ENCODE results near the gene SLC48A1. TPM values are rescaled to one million over a fixed set of nuclear protein-coding genes. Genes with fewer than 3 reads are reported as not detected.

The SLC48A1 gene
- total RNA-seq, 1 experiment from 2014 or later = 37.5 TPM

DNA sequence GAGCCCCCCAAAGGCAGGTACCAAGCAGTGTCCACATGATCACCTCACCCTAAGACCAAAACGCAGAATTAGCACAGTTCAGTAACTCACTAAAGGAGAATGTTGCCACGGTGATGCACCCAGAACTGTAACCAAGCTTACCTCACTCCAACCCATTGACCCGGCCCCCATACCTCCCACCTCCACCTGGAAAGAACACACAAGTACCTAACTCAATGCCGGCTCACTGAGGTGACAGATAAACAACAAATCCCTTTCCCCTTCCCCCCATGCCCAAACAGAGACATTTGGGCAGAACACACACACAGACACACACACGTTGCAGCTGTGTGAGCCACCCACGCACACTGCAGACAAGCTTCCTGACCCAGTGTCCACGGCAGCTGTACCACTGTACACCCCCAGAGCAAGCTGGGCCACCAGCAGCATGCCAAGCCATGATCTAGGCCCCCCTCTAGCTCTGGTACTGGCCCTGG, 15.6 kb upstream of the SLC48A1 start:
- Mint-ChIP-seq H3K9me3 (ENCODE audit: unreplicated experiment) (no peaks in the 10 kb centered on the region), H3K27ac (ENCODE audit: unreplicated experiment) (no peak overlapping the region), H3K27me3 (ENCODE audit: insufficient read depth, unreplicated experiment) (no peaks in the 10 kb centered on the region), H3K4me1 (ENCODE audit: low read depth, unreplicated experiment) (peaks cover 19% of the 10 kb centered on the region), H3K36me3 (ENCODE audit: insufficient read depth, unreplicated experiment) (no peaks in the 10 kb centered on the region), H3K4me3 (ENCODE audit: unreplicated experiment) (no peak overlapping the region)
- CTCF ChIA-PET = interaction anchor here (0.7 to 3.9 kb wide), 6 partner anchors 10 to 206 kb away, joined by 3 to 55 read pairs (median 6); partner anchors contain the start of gene TMEM106C
- BruUV-seq (replicated peaks) = no TSS peak
- no peak for TF ChIP-seq CTCF (IDR thresholded peaks at IDR 0.05; ENCODE audit: insufficient read depth in 1 of 2, low read depth in 1 of 2, low read length in 1 of 2, severe bottlenecking in 1 of 2, unreplicated experiment in 1 of 2)
- Histone ChIP-seq H3K9me3 (no peaks in the 10 kb centered on the region), H3K36me3 (ENCODE audit: control insufficient read depth, insufficient read depth, low read length) (no peaks in the 10 kb centered on the region), H3K4me1 (peaks cover 27% of the 10 kb centered on the region), H3K4me3 (ENCODE audit: low read depth, low read length) (no peak overlapping the region), H3K27me3 (replicated peaks; ENCODE audit: control insufficient read depth, insufficient read depth, low read length) (no peaks in the 10 kb centered on the region)
- POLR2A ChIA-PET = interaction anchor here (1.2 kb wide), 1 partner anchor 13 kb away, joined by 3 read pairs; no protein-coding TSS in a partner anchor
- no peak for DNase-seq
- intact Hi-C loops (cut with micrococcal nuclease; ENCODE audit: unreplicated experiment) = no loop called here

DNA sequence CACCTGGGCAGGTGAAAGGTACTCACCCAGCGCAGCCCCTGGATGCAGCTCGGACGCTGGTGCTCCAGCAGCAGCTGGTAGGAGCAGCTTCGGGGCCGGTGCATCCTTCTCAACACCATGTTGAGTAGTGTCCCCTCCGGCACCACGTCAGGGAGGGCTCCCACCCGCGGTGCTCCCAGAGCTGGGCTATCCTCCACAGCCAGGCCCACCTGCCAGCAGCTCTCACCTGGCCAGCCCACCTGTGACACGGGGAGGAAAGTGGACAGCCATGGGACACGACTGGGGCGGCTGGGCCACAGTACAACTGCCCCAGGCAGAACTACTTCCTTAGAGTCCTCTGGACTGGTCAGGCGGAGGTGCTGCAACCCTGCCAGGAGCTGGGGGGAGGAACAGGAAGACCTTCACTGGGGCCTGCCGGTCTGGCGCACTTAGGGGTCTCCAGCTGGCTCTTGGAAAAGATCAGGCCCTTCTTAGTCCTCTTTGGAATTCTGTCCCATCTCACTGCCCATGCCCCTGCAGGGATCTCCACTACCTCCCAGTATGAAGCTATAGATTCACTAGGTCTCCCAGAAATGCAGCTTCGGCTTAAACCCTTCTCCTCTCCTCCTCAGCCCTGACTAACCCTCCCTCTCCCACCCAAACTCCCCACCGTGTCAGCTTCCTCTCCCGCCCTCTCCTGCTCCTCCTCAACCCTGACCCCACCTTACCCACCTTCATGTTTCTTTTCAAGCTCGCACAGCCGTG, 15.0 kb upstream of the SLC48A1 start:
- Mint-ChIP-seq H3K36me3 (ENCODE audit: insufficient read depth, unreplicated experiment) (no peaks in the 10 kb centered on the region), H3K9me3 (ENCODE audit: unreplicated experiment) (no peaks in the 10 kb centered on the region), H3K27ac (ENCODE audit: unreplicated experiment) (no peak overlapping the region), H3K4me3 (ENCODE audit: unreplicated experiment) (peak overlapping the region; percentile 80), H3K4me1 (ENCODE audit: low read depth, unreplicated experiment) (peaks cover 19% of the 10 kb centered on the region), H3K27me3 (ENCODE audit: insufficient read depth, unreplicated experiment) (no peaks in the 10 kb centered on the region)
- CTCF ChIA-PET = interaction anchor here (0.5 to 3.9 kb wide), 11 partner anchors 10 to 1199 kb away, joined by 3 to 55 read pairs (median 5); partner anchors contain the start of gene TMEM106C
- Histone ChIP-seq H3K4me1 (peaks cover 27% of the 10 kb centered on the region), H3K27me3 (replicated peaks; ENCODE audit: control insufficient read depth, insufficient read depth, low read length) (no peaks in the 10 kb centered on the region), H3K36me3 (ENCODE audit: control insufficient read depth, insufficient read depth, low read length) (no peaks in the 10 kb centered on the region), H3K4me3 (ENCODE audit: low read depth, low read length) (no peak overlapping the region), H3K9me3 (no peaks in the 10 kb centered on the region)
- BruUV-seq (replicated peaks) = no TSS peak
- intact Hi-C loops (cut with micrococcal nuclease; ENCODE audit: unreplicated experiment) = loop anchor here (2.0 kb wide), 1 partner anchor 15 kb away; the partner anchor contains the start of gene SLC48A1
- no peak for TF ChIP-seq CTCF (IDR thresholded peaks at IDR 0.05; ENCODE audit: insufficient read depth in 1 of 2, low read depth in 1 of 2, low read length in 1 of 2, severe bottlenecking in 1 of 2, unreplicated experiment in 1 of 2)
- POLR2A ChIA-PET = interaction anchor here (0.8 to 1.2 kb wide), 2 partner anchors 10 to 14 kb away, joined by 3 read pairs; no protein-coding TSS in a partner anchor
- no peak for DNase-seq

- BruUV-seq (replicated peaks) = no TSS peak
- Mint-ChIP-seq H3K9me3 (ENCODE audit: unreplicated experiment) (no peaks in the 10 kb centered on the region), H3K4me3 (ENCODE audit: unreplicated experiment) (peak overlapping the region; percentile 80), H3K4me1 (ENCODE audit: low read depth, unreplicated experiment) (peaks cover 14% of the 10 kb centered on the region), H3K27me3 (ENCODE audit: insufficient read depth, unreplicated experiment) (no peaks in the 10 kb centered on the region), H3K36me3 (ENCODE audit: insufficient read depth, unreplicated experiment) (no peaks in the 10 kb centered on the region), H3K27ac (ENCODE audit: unreplicated experiment) (no peak overlapping the region)
- H3K4me1 ChIP-seq = peaks cover 24% of the 10 kb centered on the region
- no peaks in the 10 kb centered on the region for H3K9me3 ChIP-seq
- CTCF ChIA-PET = interaction anchor here (0.6 to 3.9 kb wide), 11 partner anchors 9 to 107 kb away, joined by 3 to 55 read pairs (median 5); partner anchors contain the start of gene SLC48A1
- H3K36me3 ChIP-seq (ENCODE audit: control insufficient read depth, insufficient read depth, low read length) = no peaks in the 10 kb centered on the region
- TF ChIP-seq CTCF (IDR thresholded peaks at IDR 0.05; ENCODE audit: insufficient read depth in 1 of 2, low read depth in 1 of 2, low read length in 1 of 2, severe bottlenecking in 1 of 2, unreplicated experiment in 1 of 2) = no peak
- no peak for DNase-seq
- intact Hi-C loops (cut with micrococcal nuclease; ENCODE audit: unreplicated experiment) = loop anchor here (2.0 kb wide), 1 partner anchor 14 kb away; the partner anchor contains the start of gene SLC48A1
- H3K4me3 ChIP-seq (ENCODE audit: low read depth, low read length) = peak overlapping the region; percentile 52
- no peaks in the 10 kb centered on the region for H3K27me3 ChIP-seq (replicated peaks; ENCODE audit: control insufficient read depth, insufficient read depth, low read length)
- POLR2A ChIA-PET = interaction anchor here (0.8 kb wide), 1 partner anchor 10 kb away, joined by 3 read pairs; no protein-coding TSS in a partner anchor
Observed at GRCh38 chr12:47758584-47758833, 14.5 kb upstream of the SLC48A1 start.

Data from Caco-2 (cell line).